Vagina (tissue), 1 donor: ENCODE data around the gene GPR151. TPM values are rescaled to one million over a fixed set of nuclear protein-coding genes. Genes with fewer than 3 reads are reported as not detected.

Source experiments
- small RNA-seq: library from RNA; depleted of rRNA; stranded (forward); fragments of <200 nt; gene quantifications from one replicate; pipeline ENCODE3, GENCODE V24; 2016
- total RNA-seq: library from RNA; depleted of rRNA; stranded (reverse); fragments of >200 nt; gene quantifications from one replicate; pipeline ENCODE4 v1.2.3, GENCODE V29; 2016

The GPR151 gene
- total RNA-seq, 1 donor from 2014 or later, result not detected

Small RNAs within 50 kb of the gene (small RNA-seq; reads per million reads assigned to genes)
- not detected for gene RF02271

Other genes starting within 250 kb of the GPR151 start
- gene POU4F3, start 177.4 kb downstream of the GPR151 start, total RNA-seq, result not detected
- gene TCERG1, start 68.9 kb downstream of the GPR151 start, total RNA-seq, result 75.4 TPM